Activated T-cell treated with anti-CD3 and anti-CD28 coated beads, Interleukin-2, amount 50 U/mL, for 4 hours (primary cell): ENCODE data around the gene TTYH2. TPM values are rescaled to one million over a fixed set of nuclear protein-coding genes. Genes with fewer than 3 reads are reported as not detected.

ENCODE experiments used
- ATAC-seq, 2 donors: fragments of 200-7000 bp; cut with Tn5 transposase; one replicate each; pipeline ENCODE4 v1.10.0; 2021
- DNase-seq: peaks from one replicate; pipeline ENCODE4 v3.0.0-alpha.2; 2020
- H3K27me3 Mint-ChIP-seq: one replicate; pipeline ENCODE4 v1.8.0; 2021; ENCODE audit warnings: low read depth, mixed read lengths
- H3K36me3 Mint-ChIP-seq: one replicate; pipeline ENCODE4 v1.8.0; 2022; ENCODE audit warnings: mixed read lengths; ENCODE audit not compliant: insufficient read depth
- H3K4me1 Mint-ChIP-seq: one replicate; pipeline ENCODE4 v1.8.0; 2021; ENCODE audit warnings: low read depth, mixed read lengths
- H3K4me3 Mint-ChIP-seq: one replicate; pipeline ENCODE4 v1.8.0; 2021; ENCODE audit warnings: mild to moderate bottlenecking, moderate library complexity, mixed read lengths
- H3K9me3 Mint-ChIP-seq: one replicate; pipeline ENCODE4 v1.8.0; 2021; ENCODE audit warnings: mixed read lengths
- total RNA-seq, 3 donors: library from RNA; stranded (reverse); gene quantifications; one replicate each; pipeline ENCODE4 v1.2.1, GENCODE V29; 2021

Gene TTYH2
- total RNA-seq, 3 donors from 2014 or later = 2.0 to 4.5 (median 3.5) TPM

DNA sequence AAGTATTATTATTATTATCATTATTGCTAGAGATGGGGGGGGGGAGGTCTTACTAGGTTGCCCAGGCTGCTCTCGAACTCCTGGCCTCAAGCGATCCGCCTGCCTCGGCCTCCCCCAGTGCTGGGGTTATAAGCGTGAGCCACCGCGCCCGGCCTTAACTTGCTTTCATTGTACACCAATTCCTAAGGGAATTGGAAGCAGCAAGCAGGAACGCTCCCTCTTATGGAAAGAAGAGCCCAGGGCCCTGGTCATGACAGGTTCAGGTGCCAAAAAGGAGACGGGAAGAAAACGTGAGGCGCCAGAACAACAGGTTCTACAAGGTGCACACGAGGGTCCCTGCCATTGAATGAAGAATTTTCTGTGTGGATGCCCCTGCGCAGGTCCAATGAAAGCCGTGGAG is 10.4 kb upstream of the TTYH2 start:
- peak in 1 of 2 donors; percentile 5 for ATAC-seq
- DNase-seq = no peak
- H3K36me3 Mint-ChIP-seq = peaks cover 25% of the 10 kb centered on the region
- H3K27me3 Mint-ChIP-seq = peaks cover 18% of the 10 kb centered on the region
- H3K9me3 Mint-ChIP-seq = no peaks in the 10 kb centered on the region
- H3K4me3 Mint-ChIP-seq = peak overlapping the region; percentile 92
- peaks cover 34% of the 10 kb centered on the region for H3K4me1 Mint-ChIP-seq

DNA sequence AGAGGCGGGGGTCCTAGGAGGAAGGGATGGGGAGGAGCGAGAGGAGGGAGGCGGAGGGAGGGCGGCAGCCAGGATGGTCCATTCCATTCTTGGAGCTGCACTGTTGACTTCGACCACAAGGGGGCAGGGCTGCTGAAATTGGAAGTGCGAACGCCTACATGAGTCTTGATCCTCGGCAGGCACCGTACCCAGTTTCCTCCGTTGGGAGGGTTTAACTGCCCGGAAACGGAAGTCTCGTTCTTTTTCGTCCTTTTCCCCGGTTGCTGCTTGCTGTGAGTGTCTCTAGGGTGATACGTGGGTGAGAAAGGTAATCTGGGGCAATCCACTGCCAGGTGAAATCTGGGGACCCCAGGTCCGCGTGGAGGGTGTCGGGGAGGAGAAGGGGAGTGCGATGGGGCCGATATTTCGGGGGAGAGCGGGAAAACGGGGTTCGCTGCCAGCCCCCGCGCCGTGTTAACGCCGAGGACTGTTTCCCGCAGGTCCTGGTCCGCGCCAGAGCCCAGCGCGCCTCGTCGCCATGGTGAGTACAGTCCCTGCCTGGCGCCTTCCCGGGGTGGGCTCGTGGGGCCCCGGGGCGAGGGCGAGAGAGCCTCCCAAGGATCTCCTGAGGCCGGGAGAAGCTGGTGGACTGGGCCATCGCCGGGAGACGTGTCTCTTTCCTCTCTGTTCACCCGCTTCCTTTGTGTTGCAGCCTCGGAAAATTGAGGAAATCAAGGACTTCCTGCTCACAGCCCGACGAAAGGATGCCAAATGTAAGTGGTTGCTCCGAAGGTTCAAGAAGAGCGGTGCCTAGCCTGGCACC is 9.7 kb upstream of the TTYH2 start, which contains the start of gene RPL38:
TSS of gene RPL38 (plus strand) at position 240 of the 802 bp plus-strand sequence. CDS start at position 518, 278 bp downstream.
- Mint-ChIP-seq H3K9me3 (no peaks in the 10 kb centered on the region), H3K27me3 (peaks cover 16% of the 10 kb centered on the region), H3K36me3 (peaks cover 28% of the 10 kb centered on the region), H3K4me1 (peaks cover 38% of the 10 kb centered on the region), H3K4me3 (peak within 1 kb of the TSS; percentile 92)
- DNase-seq (peak; percentile 96), ATAC-seq (peak; percentile 79 to 83)

DNA sequence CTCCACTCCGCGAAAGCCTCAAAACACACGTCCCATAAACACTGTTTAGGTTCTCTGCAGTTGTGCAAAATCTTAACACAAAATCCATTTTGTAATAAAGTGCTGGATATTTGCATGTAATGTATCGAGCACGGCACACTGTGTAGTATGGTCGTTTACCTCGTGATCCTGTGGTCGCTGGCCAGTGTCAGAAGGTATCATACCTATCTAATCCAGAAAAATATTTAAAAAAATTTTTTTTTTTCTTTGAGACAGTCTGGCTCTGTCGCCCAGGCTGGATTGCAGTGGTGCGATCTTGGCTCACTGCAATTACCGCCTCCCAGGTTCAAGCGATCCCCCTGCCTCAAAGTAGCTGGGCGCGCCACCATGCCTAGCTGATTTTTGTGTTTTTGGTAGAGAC is 8.9 kb upstream of the TTYH2 start:
- peaks cover 15% of the 10 kb centered on the region for H3K27me3 Mint-ChIP-seq
- DNase-seq (no peak), ATAC-seq (no peak)
- H3K36me3 Mint-ChIP-seq = peaks cover 36% of the 10 kb centered on the region
- H3K4me3 Mint-ChIP-seq = peak overlapping the region; percentile 92
- H3K4me1 Mint-ChIP-seq = peaks cover 45% of the 10 kb centered on the region
- H3K9me3 Mint-ChIP-seq = no peaks in the 10 kb centered on the region

DNA sequence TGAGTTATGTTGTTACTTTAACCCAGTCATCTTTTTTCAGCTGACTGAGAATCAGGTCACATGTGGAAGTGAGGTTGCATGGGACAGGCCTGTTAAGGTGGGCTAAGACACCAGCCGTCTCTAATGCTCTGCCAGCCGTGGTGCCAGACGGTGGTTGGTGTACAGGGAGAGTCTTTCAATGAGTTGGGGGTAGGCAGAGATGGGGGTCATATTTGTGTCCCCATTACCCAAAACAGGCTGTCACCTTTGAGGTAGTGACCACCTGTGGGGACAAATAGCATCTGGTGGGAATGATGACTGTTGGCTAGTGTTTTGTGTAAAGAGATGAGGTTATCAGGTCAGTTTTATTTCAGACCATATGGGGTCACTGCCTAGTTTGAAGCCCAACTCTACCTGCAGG is 8.1 kb upstream of the TTYH2 start:
- Mint-ChIP-seq H3K36me3 (peaks cover 43% of the 10 kb centered on the region), H3K27me3 (peaks cover 12% of the 10 kb centered on the region), H3K9me3 (no peaks in the 10 kb centered on the region), H3K4me3 (peak overlapping the region; percentile 92), H3K4me1 (peaks cover 45% of the 10 kb centered on the region)
- no peak for ATAC-seq
- DNase-seq = no peak

DNA sequence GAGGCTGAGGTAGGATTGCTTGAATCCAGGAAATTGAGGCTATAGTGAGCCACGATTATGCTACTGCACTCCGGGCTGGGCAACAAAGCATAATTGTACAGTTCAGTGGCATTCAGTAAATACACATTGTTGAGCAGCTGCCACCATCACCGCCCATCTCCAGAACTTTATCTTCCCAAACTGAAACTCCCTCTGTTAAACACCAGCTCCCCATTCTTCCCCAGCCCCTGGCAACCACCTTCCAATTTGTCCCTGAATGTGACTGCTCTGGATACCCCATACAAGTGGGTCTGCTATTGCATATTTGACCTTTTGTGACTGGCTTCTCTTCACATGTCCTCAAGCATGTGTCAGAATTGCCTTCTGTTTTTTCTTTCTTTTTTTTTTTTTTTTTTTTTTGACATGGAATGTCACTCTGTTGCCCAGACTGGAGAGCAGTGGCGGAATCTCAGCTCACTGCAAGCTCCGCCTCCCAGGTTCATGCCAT is 7.0 kb upstream of the TTYH2 start:
- no peaks in the 10 kb centered on the region for H3K9me3 Mint-ChIP-seq
- H3K27me3 Mint-ChIP-seq = peaks cover 8% of the 10 kb centered on the region
- H3K4me1 Mint-ChIP-seq = peaks cover 56% of the 10 kb centered on the region
- DNase-seq (no peak), ATAC-seq (no peak)
- H3K4me3 Mint-ChIP-seq = peak overlapping the region; percentile 92
- peaks cover 46% of the 10 kb centered on the region for H3K36me3 Mint-ChIP-seq

DNA sequence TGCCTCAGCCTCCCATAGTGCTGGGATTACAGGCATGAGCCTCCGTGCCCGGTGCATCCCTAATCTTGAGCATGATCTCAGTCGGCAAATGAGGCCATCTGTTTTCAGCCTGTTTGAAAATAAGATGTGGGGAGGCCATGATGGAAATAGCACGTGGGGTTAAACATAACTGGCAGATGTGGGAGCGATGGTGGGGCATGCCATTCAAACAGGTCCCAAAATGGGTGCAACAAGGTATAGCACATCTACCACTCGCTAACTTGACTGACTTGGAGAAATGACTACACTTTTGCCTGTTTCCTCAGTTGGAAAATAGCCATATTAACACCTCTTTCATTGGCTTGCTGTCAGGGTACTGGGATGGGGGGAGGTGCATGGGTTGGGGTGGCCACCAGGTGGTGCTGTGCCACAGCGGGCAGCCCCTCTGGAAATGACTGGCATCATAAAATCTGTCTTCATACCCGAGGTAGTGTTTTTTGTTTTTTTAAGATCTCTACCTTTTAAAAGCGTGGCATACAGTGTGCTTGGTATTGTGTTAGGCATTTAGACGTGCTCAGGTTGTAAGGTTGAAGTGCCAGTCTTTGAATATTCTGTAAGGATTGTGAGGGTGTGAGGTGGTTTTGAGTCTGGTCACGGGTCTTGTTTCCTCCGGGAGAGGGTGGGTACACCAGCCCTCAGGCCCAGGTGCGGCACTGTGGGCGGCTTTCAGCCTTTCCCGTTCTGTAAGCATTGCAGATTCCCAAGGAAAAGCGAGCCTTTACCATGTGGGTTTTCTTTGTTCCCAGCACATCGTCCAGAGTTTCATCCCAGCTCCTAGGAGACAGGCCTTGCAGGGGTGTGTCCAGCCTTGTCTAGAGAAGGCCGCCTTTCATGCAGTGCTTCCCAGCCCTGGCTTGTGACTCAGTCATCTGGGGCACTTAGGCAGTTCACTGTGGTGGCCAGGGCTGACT is 2.9 kb upstream of the TTYH2 start:
- H3K9me3 Mint-ChIP-seq = no peaks in the 10 kb centered on the region
- H3K4me3 Mint-ChIP-seq = peak overlapping the region; percentile 51
- ATAC-seq = peak; percentile 39 to 50
- peaks cover 74% of the 10 kb centered on the region for H3K4me1 Mint-ChIP-seq
- peak; percentile 75 for DNase-seq
- no peaks in the 10 kb centered on the region for H3K27me3 Mint-ChIP-seq
- H3K36me3 Mint-ChIP-seq = peaks cover 31% of the 10 kb centered on the region

DNA sequence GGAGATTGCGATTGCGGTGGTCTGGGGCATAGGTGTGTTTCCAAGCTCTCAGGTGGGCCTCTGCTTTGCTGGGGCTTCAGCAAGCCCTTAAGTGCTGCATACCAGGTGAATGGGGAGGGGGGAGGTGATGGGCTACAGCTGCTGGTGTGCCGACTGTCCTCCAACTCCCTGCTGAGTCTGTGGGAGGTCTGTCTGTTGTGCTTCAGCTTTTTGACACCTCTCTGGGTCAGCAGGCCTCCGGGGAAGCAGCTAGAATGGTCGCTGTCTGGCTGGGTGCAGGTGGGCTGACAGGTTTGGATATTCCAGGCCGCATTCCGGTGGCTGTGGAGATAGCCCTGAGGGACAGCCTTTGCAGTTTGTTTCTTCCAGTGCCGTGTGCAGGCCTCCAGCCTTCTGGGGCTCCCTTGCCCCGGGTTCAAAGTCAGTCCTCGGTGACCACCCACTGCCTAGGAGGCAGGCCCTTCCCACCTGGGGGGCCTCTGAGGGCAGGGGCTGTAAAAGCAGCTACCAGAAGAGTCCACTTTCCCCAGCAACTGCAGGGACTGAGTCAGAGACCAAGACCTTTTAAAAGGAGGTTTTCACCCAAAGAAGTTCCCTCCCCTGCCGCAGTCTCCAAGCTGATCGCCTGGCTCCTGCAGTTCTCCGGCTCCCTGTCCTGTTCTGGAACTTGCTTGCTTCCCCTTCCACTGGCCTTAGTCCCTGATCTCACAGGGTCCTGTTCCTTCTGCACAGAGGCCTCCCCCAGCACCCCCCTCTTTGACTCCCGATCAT is 2.0 kb upstream of the TTYH2 start:
- H3K4me3 Mint-ChIP-seq = peak overlapping the region; percentile 78
- peaks cover 73% of the 10 kb centered on the region for H3K4me1 Mint-ChIP-seq
- ATAC-seq (peak in 1 of 2 donors; percentile 2), DNase-seq (no peak)
- H3K27me3 Mint-ChIP-seq = no peaks in the 10 kb centered on the region
- H3K36me3 Mint-ChIP-seq = peaks cover 27% of the 10 kb centered on the region
- H3K9me3 Mint-ChIP-seq = no peaks in the 10 kb centered on the region

DNA sequence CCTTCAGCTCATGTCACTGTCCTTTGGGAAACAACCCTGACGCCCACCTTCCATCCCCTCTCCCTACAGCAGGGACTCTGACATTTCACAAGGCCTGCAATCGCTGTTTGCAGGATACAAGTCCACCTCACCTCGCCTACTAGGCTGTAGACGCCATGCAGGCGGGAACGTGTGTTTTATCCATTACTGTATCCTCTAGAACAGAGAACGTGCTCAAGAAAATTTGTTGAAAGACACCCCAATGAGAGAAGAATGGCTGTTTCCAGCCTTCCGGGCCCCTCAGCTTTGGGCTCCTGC is 1.5 kb upstream of the TTYH2 start:
- DNase-seq (no peak), ATAC-seq (no peak)
- Mint-ChIP-seq H3K4me3 (peak overlapping the region; percentile 78), H3K4me1 (peaks cover 71% of the 10 kb centered on the region), H3K9me3 (no peaks in the 10 kb centered on the region), H3K27me3 (no peaks in the 10 kb centered on the region), H3K36me3 (peaks cover 24% of the 10 kb centered on the region)

DNA sequence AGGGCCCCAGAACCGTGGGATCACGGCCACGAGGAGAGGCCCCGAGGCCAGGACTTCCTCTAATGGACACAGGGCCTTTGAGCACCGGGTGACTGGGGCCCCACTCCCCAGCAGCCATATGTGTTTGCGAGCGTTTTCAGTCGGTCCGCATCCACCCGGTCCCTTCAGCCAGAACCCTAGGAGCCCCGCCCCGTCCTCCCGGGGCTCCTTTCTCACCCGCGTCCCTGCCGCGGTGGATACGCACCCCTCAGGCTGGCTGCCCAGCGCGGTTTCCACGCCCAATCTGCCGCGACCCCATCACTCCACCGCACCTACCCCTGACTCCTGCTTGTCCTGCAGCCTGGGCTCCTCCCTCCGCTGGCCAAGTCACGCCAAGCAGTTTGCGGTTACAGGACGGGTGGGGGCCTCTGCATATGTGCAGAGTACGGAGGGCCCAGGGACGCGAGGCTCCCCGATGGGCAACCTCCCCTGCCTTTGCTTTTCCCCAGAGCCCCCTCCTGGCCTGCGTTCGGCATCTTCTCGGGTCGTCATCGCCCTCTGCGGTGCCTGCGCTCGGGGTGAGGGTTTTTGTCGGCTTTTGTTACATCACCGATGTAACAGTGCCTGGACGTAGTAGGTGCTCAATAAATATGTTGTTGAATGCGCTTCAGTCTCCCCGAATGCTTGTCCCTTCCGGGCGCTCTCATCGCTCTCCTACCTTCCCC is 1.0 kb upstream of the TTYH2 start:
- peaks cover 67% of the 10 kb centered on the region for H3K4me1 Mint-ChIP-seq
- H3K9me3 Mint-ChIP-seq = no peaks in the 10 kb centered on the region
- ATAC-seq = peak; percentile 7 to 11
- H3K4me3 Mint-ChIP-seq = peak overlapping the region; percentile 78
- peaks cover 24% of the 10 kb centered on the region for H3K36me3 Mint-ChIP-seq
- no peak for DNase-seq
- H3K27me3 Mint-ChIP-seq = no peaks in the 10 kb centered on the region

DNA sequence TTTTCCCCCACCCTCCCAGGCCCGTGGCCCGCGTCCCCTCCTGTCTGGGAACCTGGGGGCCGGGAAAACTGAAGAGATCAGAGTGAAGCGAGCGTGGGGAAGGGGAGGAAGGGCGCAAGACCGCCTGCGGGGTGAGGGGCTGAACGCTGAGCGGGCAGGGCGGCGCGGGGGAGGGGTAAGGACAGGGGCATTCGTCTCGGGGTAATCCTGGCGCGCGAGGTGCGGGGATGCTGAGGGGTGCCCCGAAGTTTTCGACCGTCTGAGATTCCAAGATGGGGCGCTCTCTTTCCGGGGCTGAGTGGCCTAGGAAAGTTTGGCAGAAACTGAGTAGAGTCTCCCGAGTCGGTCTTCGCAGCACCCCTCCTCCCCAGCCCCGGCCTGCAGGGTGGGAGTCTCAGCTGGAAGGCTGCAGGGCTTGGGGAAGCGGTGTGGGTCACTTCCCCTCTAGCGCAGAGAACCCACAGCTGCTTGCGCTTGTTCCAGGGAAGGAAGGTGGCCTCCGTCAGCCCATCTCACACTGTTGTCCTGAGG is 555 bp downstream of the TTYH2 start:
- Mint-ChIP-seq H3K36me3 (peaks cover 16% of the 10 kb centered on the region), H3K27me3 (no peaks in the 10 kb centered on the region), H3K4me1 (peaks cover 58% of the 10 kb centered on the region), H3K9me3 (no peaks in the 10 kb centered on the region), H3K4me3 (peak overlapping the region; percentile 78)
- no peak for ATAC-seq
- DNase-seq = no peak

DNA sequence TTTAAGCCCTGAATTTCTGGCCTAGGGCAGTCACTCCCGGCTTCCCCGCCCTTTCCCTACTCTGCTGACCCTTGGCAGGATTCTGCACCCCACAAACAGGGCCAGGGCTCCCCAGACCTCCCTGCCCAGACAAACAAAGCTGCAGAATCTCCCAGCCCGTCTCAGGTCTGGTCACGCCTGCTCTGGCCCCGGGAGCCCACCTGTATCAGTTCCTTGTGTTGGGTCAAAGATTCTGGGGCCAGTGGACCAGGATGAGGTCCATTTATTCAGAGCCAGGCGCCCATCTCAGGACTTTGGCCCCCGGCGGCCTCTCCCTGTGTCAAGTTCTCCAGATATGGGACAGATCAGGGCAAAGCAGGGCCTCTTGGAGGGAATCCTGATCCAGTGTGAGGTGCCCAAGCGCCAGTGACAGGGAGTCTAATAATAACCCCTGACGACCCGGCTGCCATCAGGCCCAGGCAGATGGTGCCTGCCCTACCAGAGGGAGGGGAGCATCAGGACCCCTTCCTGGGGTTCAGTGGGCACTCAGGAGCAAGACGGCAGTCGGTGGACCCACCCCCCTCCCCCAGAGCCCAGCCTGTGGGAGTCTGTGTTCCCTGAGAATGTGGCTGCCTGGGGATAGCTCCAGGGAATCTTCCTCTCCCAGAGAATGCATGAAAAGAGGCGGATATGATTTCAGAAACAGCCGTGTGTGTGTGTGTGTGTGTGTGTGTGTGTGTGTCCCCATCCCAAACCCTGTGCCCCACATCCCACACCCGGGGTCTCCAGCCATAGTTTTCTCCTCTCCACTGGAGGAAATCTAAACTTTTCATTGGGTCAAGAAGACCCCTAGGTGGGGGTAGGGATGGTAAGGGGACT is 1.3 kb downstream of the TTYH2 start:
- Mint-ChIP-seq H3K36me3 (peaks cover 13% of the 10 kb centered on the region), H3K9me3 (no peaks in the 10 kb centered on the region), H3K4me3 (peak overlapping the region; percentile 78), H3K4me1 (peaks cover 52% of the 10 kb centered on the region), H3K27me3 (no peaks in the 10 kb centered on the region)
- DNase-seq (no peak), ATAC-seq (no peak)

DNA sequence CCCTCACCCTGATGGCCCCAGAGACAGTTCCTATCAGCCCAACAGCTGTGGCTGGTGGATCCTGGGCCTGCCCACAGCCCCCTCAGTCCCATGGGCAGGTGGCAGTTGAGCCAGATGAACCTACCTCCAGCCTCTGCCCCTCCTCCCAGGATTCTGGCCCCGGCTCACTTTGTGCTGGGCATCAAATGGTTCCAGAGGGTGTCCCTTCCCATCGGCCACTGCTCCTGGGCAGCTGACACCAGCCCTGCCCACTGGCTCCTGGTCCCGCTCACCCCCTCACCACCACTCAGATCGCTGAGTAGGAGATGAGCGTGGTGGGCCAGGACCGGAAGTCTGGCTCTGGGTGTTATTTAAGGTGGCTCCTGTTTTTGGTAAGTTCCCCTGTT is 2.0 kb downstream of the TTYH2 start:
- Mint-ChIP-seq H3K36me3 (peaks cover 7% of the 10 kb centered on the region), H3K27me3 (no peaks in the 10 kb centered on the region), H3K4me3 (peak overlapping the region; percentile 35), H3K4me1 (peaks cover 48% of the 10 kb centered on the region), H3K9me3 (no peaks in the 10 kb centered on the region)
- DNase-seq = no peak
- no peak for ATAC-seq

DNA sequence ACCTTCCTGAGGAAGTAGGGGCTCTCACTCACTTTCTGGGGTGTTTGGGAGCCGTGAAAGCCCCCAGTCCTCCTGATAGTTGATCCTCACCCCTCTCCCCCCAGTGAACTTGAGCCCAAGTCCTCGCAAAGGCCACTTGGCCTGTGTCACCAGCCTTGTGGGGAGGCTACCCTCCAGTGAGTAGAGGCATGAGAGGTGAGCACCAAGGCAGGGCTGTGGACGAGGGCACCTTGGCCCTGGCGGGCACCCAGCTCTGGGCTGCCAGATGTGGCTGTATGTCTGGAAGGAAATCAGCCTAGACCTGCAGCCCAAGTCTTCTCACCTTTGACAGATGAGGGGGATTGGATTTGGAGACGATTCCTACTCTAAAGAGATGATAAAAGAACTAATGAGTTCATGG is 3.1 kb downstream of the TTYH2 start:
- no peaks in the 10 kb centered on the region for H3K9me3 Mint-ChIP-seq
- H3K36me3 Mint-ChIP-seq = peaks cover 4% of the 10 kb centered on the region
- H3K4me1 Mint-ChIP-seq = peaks cover 36% of the 10 kb centered on the region
- no peak for ATAC-seq
- no peaks in the 10 kb centered on the region for H3K27me3 Mint-ChIP-seq
- no peak for DNase-seq
- H3K4me3 Mint-ChIP-seq = no peak overlapping the region
